ENCODE measurements around the gene GNA12. TPM values are rescaled to one million over a fixed set of nuclear protein-coding genes. Genes with fewer than 3 reads are reported as not detected.

The GNA12 gene
- total and polyA plus RNA-seq, 10 of the 15 experiments (the other 5 are each of a cell fraction or from before 2014, with no cell fraction given): 1.9 to 51.8 (median 12.6) TPM

DNA sequence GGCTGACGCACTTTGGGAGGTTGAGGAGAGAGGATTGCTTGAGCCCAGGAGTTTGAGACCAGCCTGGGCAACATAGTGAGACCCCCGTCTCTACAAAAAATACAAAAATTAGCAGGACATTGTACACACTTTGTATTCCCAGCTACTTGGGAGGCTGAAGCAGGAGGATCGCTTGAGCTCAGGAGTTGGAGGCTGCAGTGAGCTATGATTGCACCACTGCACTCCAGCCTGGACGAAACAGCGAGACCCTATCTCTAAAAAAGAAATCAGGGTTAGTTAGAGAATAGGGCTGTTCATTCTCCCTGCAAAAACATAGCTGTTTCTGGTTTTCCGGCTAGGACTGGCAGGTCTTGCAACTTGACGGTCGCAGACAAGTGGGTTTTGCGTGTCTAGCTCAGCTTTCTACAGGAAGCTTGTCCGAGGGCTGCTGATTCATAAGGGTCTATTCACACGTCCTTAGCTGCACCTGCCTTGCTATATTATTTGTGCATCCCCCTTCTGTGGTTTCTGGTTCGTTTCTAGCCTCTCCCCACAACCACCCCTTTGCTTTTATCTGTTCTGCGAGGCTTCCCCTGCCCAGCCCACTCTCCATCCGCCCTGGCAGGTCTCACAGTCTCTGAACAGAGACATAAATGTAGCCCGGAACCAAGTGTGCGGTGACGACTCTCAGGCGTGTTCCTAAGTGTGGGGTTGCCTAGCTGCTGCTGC lies 145.4 kb downstream of the GNA12 start (continued):
- TF ChIP-seq, protein P1, sequence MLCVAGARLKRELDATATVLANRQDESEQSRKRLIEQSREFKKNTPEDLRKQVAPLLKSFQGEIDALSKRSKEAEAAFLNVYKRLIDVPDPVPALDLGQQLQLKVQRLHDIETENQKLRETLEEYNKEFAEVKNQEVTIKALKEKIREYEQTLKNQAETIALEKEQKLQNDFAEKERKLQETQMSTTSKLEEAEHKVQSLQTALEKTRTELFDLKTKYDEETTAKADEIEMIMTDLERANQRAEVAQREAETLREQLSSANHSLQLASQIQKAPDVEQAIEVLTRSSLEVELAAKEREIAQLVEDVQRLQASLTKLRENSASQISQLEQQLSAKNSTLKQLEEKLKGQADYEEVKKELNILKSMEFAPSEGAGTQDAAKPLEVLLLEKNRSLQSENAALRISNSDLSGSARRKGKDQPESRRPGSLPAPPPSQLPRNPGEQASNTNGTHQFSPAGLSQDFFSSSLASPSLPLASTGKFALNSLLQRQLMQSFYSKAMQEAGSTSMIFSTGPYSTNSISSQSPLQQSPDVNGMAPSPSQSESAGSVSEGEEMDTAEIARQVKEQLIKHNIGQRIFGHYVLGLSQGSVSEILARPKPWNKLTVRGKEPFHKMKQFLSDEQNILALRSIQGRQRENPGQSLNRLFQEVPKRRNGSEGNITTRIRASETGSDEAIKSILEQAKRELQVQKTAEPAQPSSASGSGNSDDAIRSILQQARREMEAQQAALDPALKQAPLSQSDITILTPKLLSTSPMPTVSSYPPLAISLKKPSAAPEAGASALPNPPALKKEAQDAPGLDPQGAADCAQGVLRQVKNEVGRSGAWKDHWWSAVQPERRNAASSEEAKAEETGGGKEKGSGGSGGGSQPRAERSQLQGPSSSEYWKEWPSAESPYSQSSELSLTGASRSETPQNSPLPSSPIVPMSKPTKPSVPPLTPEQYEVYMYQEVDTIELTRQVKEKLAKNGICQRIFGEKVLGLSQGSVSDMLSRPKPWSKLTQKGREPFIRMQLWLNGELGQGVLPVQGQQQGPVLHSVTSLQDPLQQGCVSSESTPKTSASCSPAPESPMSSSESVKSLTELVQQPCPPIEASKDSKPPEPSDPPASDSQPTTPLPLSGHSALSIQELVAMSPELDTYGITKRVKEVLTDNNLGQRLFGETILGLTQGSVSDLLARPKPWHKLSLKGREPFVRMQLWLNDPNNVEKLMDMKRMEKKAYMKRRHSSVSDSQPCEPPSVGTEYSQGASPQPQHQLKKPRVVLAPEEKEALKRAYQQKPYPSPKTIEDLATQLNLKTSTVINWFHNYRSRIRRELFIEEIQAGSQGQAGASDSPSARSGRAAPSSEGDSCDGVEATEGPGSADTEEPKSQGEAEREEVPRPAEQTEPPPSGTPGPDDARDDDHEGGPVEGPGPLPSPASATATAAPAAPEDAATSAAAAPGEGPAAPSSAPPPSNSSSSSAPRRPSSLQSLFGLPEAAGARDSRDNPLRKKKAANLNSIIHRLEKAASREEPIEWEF (IDR thresholded peaks at IDR 0.05; ENCODE audit: insufficient replicate concordance, low read depth, low read length): peak; percentile 26
- TF ChIP-seq GABPA (IDR thresholded peaks at IDR 0.05; ENCODE audit: low read depth) (peak; percentile 67; the same call in 1 of the 2 replicates), IRF4 (IDR thresholded peaks at IDR 0.05; ENCODE audit: low read depth, low read length) (peak; percentile 91), YY1 (IDR thresholded peaks at IDR 0.05; ENCODE audit: low read depth, low read length) (no peak), POLR2AphosphoS2 (IDR thresholded peaks at IDR 0.05; ENCODE audit: low read depth, low read length) (no peak), RFX5 (IDR thresholded peaks at IDR 0.05; ENCODE audit: low read depth, low read length) (no peak), KDM1A (IDR thresholded peaks at IDR 0.05; ENCODE audit: borderline replicate concordance) (no peak), HCFC1 (IDR thresholded peaks at IDR 0.05; ENCODE audit: low read length) (no peak), SUZ12 (IDR thresholded peaks at IDR 0.05; ENCODE audit: unreplicated experiment) (no peak), CHD2 (IDR thresholded peaks at IDR 0.05; ENCODE audit: borderline replicate concordance, low read depth, low read length) (peak; percentile 50; the same call in 1 of the 2 replicates), NFYB (IDR thresholded peaks at IDR 0.05; ENCODE audit: insufficient read depth, low read depth, low read length) (no peak), SREBF1 (IDR thresholded peaks at IDR 0.05; ENCODE audit: low read length) (no peak), ATF7 (IDR thresholded peaks at IDR 0.05; ENCODE audit: low read depth) (peak; percentile 76), MTA2 (IDR thresholded peaks at IDR 0.05; ENCODE audit: low read depth) (peak; percentile 91), FOXK2 (IDR thresholded peaks at IDR 0.05) (no peak), ASH2L (IDR thresholded peaks at IDR 0.05; ENCODE audit: borderline replicate concordance, low read depth) (peak; percentile 35; the same call in 1 of the 2 replicates), RCOR1 (conservative IDR thresholded peaks at IDR 0.05; ENCODE audit: low read depth, low read length) (no peak), CBX5 (IDR thresholded peaks at IDR 0.05; ENCODE audit: low read depth) (peak; percentile 93), EP300 (IDR thresholded peaks at IDR 0.05; ENCODE audit: borderline replicate concordance in 1 of 2, control insufficient read depth in 1 of 2, low read depth in 2 of 2, low read length in 2 of 2) (peak; percentile 88 to 98)
- TF ChIP-seq, protein P2, sequence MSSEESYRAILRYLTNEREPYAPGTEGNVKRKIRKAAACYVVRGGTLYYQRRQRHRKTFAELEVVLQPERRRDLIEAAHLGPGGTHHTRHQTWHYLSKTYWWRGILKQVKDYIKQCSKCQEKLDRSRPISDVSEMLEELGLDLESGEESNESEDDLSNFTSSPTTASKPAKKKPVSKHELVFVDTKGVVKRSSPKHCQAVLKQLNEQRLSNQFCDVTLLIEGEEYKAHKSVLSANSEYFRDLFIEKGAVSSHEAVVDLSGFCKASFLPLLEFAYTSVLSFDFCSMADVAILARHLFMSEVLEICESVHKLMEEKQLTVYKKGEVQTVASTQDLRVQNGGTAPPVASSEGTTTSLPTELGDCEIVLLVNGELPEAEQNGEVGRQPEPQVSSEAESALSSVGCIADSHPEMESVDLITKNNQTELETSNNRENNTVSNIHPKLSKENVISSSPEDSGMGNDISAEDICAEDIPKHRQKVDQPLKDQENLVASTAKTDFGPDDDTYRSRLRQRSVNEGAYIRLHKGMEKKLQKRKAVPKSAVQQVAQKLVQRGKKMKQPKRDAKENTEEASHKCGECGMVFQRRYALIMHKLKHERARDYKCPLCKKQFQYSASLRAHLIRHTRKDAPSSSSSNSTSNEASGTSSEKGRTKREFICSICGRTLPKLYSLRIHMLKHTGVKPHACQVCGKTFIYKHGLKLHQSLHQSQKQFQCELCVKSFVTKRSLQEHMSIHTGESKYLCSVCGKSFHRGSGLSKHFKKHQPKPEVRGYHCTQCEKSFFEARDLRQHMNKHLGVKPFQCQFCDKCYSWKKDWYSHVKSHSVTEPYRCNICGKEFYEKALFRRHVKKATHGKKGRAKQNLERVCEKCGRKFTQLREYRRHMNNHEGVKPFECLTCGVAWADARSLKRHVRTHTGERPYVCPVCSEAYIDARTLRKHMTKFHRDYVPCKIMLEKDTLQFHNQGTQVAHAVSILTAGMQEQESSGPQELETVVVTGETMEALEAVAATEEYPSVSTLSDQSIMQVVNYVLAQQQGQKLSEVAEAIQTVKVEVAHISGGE (CRISPR knock-in tag; IDR thresholded peaks at IDR 0.05): no peak
- TF ChIP-seq, protein P3, sequence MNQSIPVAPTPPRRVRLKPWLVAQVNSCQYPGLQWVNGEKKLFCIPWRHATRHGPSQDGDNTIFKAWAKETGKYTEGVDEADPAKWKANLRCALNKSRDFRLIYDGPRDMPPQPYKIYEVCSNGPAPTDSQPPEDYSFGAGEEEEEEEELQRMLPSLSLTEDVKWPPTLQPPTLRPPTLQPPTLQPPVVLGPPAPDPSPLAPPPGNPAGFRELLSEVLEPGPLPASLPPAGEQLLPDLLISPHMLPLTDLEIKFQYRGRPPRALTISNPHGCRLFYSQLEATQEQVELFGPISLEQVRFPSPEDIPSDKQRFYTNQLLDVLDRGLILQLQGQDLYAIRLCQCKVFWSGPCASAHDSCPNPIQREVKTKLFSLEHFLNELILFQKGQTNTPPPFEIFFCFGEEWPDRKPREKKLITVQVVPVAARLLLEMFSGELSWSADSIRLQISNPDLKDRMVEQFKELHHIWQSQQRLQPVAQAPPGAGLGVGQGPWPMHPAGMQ (IDR thresholded peaks at IDR 0.05; ENCODE audit: borderline replicate concordance): no peak
